GM19455 (cell line): ENCODE results near the gene SLC22A16.
"Not testable (repeated sequence)": the region's sequence is repeated elsewhere in the genome, so short reads cannot be mapped to it uniquely, and the experiment has no call there.

Experiments used
- ATAC-seq: cut with Tn5 transposase; IDR thresholded peaks from one replicate; pipeline ENCODE4 v1.9.1; 2021; ENCODE audit not compliant: unreplicated experiment

SLC22A16 gene

DNA sequence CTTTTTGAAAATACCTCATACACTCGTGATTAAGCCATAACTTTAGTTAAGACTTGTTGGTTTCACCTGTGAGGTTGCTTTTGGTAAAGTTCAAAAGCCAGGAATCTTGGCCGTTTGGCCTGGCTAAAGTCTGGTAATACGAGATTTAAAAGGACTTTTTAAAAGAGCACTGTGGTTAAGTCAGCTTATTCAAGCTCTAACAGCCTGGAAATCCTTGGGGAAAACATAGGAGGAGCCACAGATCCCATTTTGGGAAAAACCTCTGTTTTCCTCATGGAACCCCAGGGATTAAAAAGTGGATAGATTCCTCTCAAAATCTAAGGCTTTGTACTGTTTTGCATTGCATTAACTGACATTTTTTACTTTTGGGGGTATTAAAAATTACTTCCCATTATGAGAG, 13.7 kb upstream of the SLC22A16 start:
- ATAC-seq, result no peak

GRCh38 chr6:110488606-110489190, 12.3 kb upstream of the SLC22A16 start:
- no peak for ATAC-seq

DNA sequence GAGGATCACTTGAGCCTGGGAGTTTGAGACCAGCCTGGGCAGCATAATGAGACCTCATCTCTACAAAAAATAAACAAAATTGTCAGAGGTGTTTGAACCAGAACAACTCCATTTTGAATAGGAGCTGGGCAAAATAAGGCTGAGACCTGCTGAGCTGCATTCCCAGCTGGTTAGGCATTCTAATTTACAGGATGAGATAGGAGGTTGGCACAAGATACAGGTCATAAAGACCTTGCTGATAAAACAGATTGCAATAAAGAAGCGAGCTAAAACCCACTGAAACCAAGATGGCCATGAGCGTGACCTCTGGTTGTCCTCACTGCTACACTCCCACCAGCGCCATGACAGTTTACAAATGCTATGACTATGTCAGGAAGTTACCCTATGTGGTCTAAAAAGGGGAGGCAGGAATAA, 11.6 kb upstream of the SLC22A16 start:
- not testable (repeated sequence) for ATAC-seq

DNA sequence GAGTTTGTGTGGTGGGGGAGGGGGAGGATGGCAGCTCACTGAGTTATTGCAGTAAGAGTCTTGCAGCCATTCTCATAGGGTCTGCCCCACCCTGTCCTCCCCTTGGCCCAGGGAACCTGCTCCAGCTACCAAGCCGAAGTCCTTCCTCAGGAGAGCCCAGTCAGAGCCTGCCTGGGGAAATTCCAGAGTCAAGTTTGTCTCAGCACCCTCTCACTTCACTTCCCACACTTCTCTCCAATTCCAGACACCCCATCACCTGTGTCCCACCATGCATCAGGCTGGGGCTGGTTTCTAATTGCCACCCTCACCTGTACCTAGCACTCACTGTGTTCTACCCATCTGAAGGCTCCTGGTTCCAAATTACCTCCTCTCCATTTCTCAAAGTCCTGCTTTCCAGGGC, 10.3 kb upstream of the SLC22A16 start:
- ATAC-seq, result no peak

GRCh38 chr6:110485491-110485890, 9.1 kb upstream of the SLC22A16 start:
- no peak for ATAC-seq

DNA sequence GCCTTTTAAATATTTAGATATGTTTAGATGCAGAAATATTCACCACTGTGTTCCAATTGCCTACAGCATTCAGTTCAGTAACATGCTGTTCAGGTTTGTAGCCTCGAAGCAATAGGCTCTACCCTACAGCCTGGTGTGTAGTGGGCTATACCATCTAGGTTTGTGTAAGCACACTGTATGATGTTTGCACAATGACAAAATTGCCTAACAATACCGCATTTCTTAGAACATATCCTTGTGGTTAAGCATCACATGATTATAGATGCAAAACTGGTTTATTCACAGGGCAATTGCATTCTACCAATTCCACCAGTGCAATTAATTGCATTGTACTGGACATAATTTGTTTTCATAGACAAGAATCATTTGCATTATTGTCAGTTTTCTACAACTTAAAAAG, 7.9 kb upstream of the SLC22A16 start:
- no peak for ATAC-seq

DNA sequence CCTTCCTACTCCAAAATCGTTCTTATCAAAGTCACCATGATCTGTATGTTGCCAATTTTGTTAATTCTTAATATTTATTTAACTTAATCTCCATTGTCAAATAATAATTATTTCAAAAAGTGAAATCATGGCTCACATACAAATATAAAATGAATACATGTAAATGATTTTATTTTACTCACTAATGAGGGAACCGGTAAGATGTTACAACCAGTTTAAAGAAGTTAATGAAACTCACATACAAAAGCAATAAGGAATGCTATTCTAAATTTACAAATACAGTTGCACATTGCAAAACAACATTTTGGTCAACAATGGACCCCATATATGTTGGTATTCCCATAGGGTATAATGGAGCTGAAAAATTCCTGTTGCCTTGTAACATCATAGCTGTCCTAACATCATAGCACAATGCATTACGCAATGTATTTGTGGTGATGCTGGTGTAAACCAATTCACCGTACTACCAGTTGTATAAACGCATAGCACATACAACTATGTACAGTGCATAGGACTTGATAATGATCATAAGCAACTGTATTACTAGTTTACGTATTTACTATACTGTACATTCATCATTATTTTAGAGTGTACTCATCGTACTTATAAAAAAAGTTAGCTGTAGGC, 6.5 kb upstream of the SLC22A16 start:
- no peak for ATAC-seq

DNA sequence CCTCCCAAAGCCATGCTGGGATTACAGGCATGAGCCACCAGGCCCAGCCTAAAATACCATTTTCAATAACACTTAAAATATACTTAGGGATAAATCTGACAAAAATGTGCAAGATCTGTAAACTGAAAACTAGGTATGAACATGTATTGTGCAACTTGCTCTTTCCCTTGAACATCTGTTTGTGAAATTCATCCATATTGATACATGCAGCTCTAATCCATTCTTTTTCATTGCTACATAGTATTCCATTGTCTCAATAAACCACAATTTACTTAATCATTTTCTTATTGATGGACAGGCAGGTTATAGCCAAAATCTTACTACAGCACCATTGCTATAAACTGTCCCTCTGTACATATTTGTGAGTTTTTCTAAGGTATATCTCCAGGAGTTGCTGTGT, 4.7 kb upstream of the SLC22A16 start:
- no peak for ATAC-seq

DNA sequence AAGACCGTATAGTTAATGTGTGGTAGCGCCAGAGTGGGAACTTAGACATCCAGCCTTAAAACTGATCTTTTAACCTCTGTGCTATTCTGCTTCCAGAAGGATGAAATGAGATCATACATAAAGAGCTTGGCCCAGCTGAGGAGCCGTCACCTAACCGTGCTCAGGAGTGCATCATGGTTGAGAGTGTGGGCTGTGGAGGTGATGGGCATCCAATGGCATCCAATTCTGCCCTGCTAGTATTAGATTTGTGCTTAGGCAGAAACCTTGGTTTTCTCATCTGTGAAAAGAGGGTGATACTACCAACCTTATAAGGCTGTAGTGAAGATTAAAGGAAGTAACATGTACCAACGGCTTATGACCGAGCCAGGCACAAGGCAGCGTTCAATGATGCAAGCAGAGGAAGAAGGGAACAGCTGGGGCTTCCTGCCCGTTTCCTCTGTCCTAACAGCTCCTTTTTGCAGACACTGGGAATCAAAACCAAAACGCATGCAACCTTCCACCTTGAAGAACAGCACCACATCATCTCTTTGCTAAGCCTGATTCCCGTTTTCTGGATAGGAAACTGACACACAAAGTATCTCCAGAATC, 1.3 kb downstream of the SLC22A16 start:
- ATAC-seq, result no peak

GRCh38 chr6:110474500-110474899, 1.9 kb downstream of the SLC22A16 start:
- ATAC-seq, result no peak

GRCh38 chr6:110472739-110473138, 3.7 kb downstream of the SLC22A16 start:
- ATAC-seq, result no peak

DNA sequence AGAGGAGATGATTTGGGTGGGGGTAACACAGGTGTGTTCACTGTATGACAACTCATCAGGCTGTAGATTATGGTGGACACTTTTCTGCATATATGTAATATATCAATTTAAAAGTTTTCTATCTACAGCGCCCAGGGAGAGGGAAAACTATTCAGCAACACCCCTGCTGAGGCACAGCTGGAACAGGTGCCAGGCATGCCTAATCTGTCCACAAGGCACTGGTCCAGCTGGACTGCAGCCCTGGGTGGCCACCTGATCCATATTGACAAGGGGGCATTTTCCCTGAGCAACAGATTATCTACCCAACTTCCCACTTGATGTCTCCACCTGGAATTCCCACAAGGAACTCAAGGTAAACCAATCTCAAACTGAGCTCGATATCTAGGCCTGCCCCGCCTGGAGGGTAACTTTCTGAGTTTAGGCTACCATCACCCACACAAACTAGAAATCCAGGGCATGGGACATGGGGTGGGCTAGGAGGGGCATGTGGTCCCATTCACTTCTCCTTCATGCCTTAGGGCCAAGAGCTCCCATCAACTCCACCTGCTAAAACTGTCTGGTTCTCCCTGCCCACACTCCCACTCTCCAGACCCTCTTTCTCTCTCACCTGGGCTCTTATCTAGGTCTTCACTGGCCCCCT, 4.6 kb downstream of the SLC22A16 start:
- ATAC-seq, result no peak

DNA sequence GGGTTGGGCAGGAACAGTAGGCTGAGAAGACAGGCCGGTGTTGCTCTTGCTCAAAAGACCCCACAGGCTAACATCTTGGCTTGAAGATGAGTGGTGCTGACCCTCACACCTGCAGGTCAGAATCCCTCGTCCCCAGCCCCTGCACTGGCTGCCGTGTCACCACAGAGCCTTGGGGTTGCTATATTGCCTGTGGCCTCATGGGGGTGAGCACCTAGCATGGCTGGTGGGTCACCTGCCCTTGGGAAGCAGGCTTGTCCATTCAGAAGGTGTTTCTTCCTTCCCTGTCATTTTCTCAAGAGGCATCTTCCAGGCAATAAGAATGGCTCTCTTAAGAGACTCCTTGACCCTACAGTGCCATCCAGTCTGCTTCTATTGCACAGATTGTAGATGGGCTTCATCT, 7.7 kb downstream of the SLC22A16 start:
- ATAC-seq, result no peak

GRCh38 chr6:110467566-110468140, 8.8 kb downstream of the SLC22A16 start:
- no peak for ATAC-seq

DNA sequence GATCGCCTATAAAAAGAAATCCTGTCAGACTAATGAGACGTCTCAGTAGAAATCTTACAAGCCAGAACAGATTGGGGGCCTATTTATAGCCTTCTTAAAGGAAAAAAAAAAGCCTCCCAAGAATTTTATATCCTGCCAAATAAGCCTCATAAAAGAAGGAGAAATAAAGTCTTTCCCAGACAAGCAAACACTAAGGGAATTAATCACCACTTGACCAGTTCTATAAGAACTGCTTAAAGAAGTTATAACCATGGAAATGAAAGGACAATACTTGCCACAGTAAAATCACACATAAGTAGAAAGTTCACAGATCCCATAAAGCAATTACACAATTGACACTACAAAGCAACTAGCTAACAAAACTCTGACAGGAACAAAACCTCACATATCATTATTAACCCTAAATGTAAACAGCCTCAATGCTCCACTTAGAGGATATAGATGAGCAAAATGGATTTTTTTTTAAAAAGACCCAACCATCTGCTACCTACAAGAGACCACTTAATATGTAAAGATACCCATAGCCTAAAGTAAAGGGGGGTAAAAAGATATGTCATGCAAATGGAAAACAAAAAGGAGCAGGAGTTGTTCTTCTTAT, 13.4 kb downstream of the SLC22A16 start:
- no peak for ATAC-seq

- ATAC-seq, result no peak
Measured at GRCh38 chr6:110461376-110461775, 15.0 kb downstream of the SLC22A16 start.

- no peak for ATAC-seq
Measured at GRCh38 chr6:110459137-110459536, 17.3 kb downstream of the SLC22A16 start.

- ATAC-seq, result no peak
Measured at GRCh38 chr6:110458476-110458875, 17.9 kb downstream of the SLC22A16 start.

DNA sequence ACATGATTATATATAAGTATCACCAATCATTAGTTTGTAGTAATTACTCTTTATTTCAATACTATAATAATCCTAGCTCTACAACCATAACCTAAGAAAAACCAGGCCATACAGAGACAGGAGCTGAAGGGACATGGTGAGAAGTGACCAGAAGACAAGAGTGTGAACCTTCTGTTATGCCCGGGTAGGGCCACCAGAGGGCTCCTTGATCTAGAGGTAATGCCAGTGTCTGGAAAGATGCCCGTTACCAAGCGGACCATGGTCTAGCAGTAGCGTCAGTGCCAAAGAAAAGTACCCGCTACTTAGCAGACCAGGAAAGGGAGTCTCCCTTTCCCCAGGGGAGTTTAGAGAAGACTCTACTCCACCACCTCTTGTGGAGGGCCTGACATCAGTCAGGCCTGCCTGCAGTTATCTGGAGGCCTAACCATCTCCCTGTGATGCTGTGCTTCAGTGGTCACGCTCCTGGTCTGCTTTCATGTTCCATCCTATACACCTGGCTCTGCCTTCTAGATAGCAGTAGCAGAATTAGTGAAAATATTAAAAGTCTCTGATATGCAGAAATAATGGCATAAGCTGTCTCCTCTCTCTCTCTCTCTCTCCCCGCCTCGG, 18.7 kb downstream of the SLC22A16 start:
- ATAC-seq, result not testable (repeated sequence)

DNA sequence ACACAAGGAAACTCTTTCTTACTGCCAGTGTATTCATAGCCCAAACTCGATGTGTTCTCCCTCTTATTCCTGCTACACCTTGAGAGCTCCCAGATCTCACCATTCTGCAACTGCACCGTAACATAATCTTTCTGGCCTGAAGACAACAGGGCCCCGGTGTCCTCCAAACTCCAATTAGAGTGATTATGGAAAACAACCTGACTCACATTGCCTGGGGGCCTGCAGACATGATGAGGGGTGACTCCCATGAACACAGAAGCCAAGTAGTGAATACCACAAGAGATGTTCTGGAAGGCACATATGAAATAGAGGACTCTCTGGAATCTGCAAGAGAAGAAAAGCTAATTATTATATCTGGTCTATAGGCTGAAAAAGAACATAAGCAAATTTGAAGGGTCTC, 19.7 kb downstream of the SLC22A16 start:
- ATAC-seq, result no peak

- no peak for ATAC-seq
Measured at GRCh38 chr6:110449541-110449895, 26.9 kb downstream of the SLC22A16 start.
